HS-5 (cell line): Measurements from ENCODE around the gene KCNJ15.
A peak's percentile ranks its signal among the peaks of the same experiment; 100 is the strongest.
"Not testable (repeated sequence)": the region's sequence is repeated elsewhere in the genome, so short reads cannot be mapped to it uniquely, and the experiment has no call there.

Experiments
- DNase-seq: peaks from one replicate; pipeline ENCODE4 v3.0.0-alpha.2; 2012; ENCODE audit warnings: low read depth

KCNJ15 gene

GRCh38 chr21:38244885-38245869 lies 11.6 kb upstream of the KCNJ15 start:
- DNase-seq = peak; percentile 92

- DNase-seq = no peak
Observed at GRCh38 chr21:38246511-38246910, 10.3 kb upstream of the KCNJ15 start.

GRCh38 chr21:38247054-38247453 lies 9.7 kb upstream of the KCNJ15 start:
- DNase-seq = not testable (repeated sequence)

GRCh38 chr21:38247738-38248510 lies 8.9 kb upstream of the KCNJ15 start:
- no peak for DNase-seq

- DNase-seq = no peak
Observed at GRCh38 chr21:38249256-38249655, 7.5 kb upstream of the KCNJ15 start.

- DNase-seq = no peak
Observed at GRCh38 chr21:38249696-38250278, 7.0 kb upstream of the KCNJ15 start.

- DNase-seq = no peak
Observed at GRCh38 chr21:38250991-38251418, 5.8 kb upstream of the KCNJ15 start.

- DNase-seq = no peak
Observed at GRCh38 chr21:38254970-38255369, 1.8 kb upstream of the KCNJ15 start.

- DNase-seq = no peak
Observed at GRCh38 chr21:38255571-38256117, 1.1 kb upstream of the KCNJ15 start.

GRCh38 chr21:38257667-38258066 lies 876 bp downstream of the KCNJ15 start:
- DNase-seq = no peak

- peak; percentile 58 for DNase-seq
Observed at GRCh38 chr21:38258521-38259485, 2.0 kb downstream of the KCNJ15 start.

- DNase-seq = no peak
Observed at GRCh38 chr21:38259665-38260064, 2.9 kb downstream of the KCNJ15 start.

GRCh38 chr21:38260426-38260825 lies 3.6 kb downstream of the KCNJ15 start:
- no peak for DNase-seq

GRCh38 chr21:38261851-38262250 lies 5.1 kb downstream of the KCNJ15 start:
- no peak for DNase-seq

- DNase-seq = no peak
Observed at GRCh38 chr21:38263493-38263892, 6.7 kb downstream of the KCNJ15 start.

- no peak for DNase-seq
Observed at GRCh38 chr21:38264571-38264970, 7.8 kb downstream of the KCNJ15 start.

- no peak for DNase-seq
Observed at GRCh38 chr21:38265166-38265565, 8.4 kb downstream of the KCNJ15 start.

GRCh38 chr21:38266732-38267131 lies 9.9 kb downstream of the KCNJ15 start:
- DNase-seq = peak; percentile 65

- no peak for DNase-seq
Observed at GRCh38 chr21:38267136-38267755, 10.5 kb downstream of the KCNJ15 start.
